SH-SY5Y (cell line): ENCODE data around the gene KMT2B.

Experiments used
- GATA2 ChIP-seq: IDR thresholded peaks from 2 replicates; pipeline ENCODE4 v1.6.1; 2011; ENCODE audit warnings: mild to moderate bottlenecking, low read depth, low read length
- GATA3 ChIP-seq: IDR thresholded peaks from 2 replicates; pipeline ENCODE4 v1.6.1; 2011; ENCODE audit warnings: low read depth, mild to moderate bottlenecking, low read length, moderate library complexity

DNA sequence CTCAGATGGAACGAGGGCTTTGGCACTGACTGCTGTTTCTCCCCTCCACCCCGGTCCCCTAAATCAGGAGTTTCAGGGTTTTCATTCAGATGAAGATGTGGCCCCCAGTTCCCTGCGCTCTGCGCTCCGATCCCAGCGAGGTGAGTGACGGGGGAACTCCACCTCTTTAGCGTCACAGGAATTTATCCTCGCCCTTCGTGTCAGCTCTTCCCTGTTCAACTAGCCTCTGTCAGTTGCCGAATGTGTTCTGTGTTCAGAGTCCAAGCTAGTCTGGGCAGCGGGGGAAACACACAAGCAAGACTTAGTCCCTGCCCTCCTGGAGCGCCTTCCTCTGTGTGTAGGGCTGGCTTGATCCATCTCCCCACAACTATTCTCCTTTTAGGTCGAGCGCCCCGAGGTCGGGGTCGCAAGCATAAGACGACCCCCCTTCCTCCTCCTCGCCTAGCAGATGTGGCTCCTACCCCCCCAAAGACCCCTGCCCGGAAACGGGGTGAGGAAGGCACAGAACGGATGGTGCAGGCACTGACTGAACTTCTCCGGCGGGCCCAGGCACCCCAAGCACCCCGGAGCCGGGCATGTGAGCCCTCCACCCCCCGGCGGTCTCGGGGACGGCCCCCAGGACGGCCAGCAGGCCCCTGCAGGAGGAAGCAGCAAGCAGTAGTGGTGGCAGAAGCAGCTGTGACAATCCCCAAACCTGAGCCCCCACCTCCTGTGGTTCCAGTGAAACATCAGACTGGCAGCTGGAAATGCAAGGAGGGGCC lies 1.8 kb downstream of the KMT2B start:
- TF ChIP-seq GATA2, result no peak
- no peak for TF ChIP-seq GATA3
